H1 (cell line): ENCODE data around the gene PIGS. TPM values are rescaled to one million over a fixed set of nuclear protein-coding genes. Genes with fewer than 3 reads are reported as not detected.

Experiments used
- CTCF ChIA-PET: fragments of 300-600 bp; sonication (Branson Sonifier 250); formaldehyde crosslinking; loops from one replicate; lab custom pipeline; 2021; ENCODE audit not compliant: partially characterized antibody; lab: Charles Lee
- POLR2A ChIA-PET: fragments of 300-600 bp; sonication (Branson Sonifier 250); formaldehyde crosslinking; loops from one replicate; lab custom pipeline; 2021; ENCODE audit warnings: inconsistent platforms; ENCODE audit not compliant: partially characterized antibody; lab: Charles Lee
- DNase-seq, 2 experiments: peaks; one replicate each; pipeline versions ENCODE4 v3.0.0 to v3.0.0-alpha.2; 2010 to 2022; ENCODE audit warnings: low spot score in 2 of 2, low read depth in 1 of 2, mixed read lengths in 1 of 2
- FAIRE-seq: peaks from 2 replicates; lab custom pipeline; 2011; peaks lifted over from hg19 to GRCh38; lab: Jason Lieb, UNC
- H2AFZ ChIP-seq: 2 replicates; pipeline ENCODE4 v1.8.1; 2012; ENCODE audit warnings: low read length, inconsistent platforms
- H2AK5ac ChIP-seq: 2 replicates; pipeline ENCODE4 v1.6.1; 2013; ENCODE audit warnings: low read depth, low read length
- H2BK120ac ChIP-seq: replicated peaks from 2 replicates; pipeline ENCODE3; 2013; ENCODE audit warnings: low read depth, low read length, inconsistent platforms
- H2BK12ac ChIP-seq: 2 replicates; pipeline ENCODE4 v1.6.1; 2013; ENCODE audit warnings: low read depth, low read length
- H2BK15ac ChIP-seq: 2 replicates; pipeline ENCODE4 v1.6.1; 2013; ENCODE audit warnings: low read length
- H2BK20ac ChIP-seq: 2 replicates; pipeline ENCODE4 v1.6.1; 2013; ENCODE audit warnings: low read length
- H2BK5ac ChIP-seq: 2 replicates; pipeline ENCODE4 v1.6.1; 2013; ENCODE audit warnings: low read depth, low read length
- H3K14ac ChIP-seq: 2 replicates; pipeline ENCODE4 v1.6.1; 2013; ENCODE audit warnings: inconsistent platforms; ENCODE audit not compliant: insufficient read length
- H3K18ac ChIP-seq: 2 replicates; pipeline ENCODE4 v1.6.1; 2013; ENCODE audit warnings: low read length; ENCODE audit errors: extremely low read depth
- H3K23ac ChIP-seq: 2 replicates; pipeline ENCODE4 v1.6.1; 2013; ENCODE audit warnings: inconsistent platforms; ENCODE audit not compliant: insufficient read length
- H3K23me2 ChIP-seq: 2 replicates; pipeline ENCODE4 v1.6.1; 2013; ENCODE audit warnings: low read depth, low read length
- H3K27ac ChIP-seq: 2 replicates; pipeline ENCODE4 v1.6.1; 2011; ENCODE audit warnings: low read depth, low read length, inconsistent platforms
- H3K27me3 ChIP-seq, 4 experiments: replicated peaks in 1 of 4; 1 replicate in 1 of 4; 2 replicates in 3 of 4; pipeline versions ENCODE4 v1.6.1 to v1.8.1; 2011 to 2013; ENCODE audit warnings: low read length in 3 of 4, mild to moderate bottlenecking in 3 of 4, inconsistent platforms in 2 of 4, mixed read lengths in 2 of 4, moderate library complexity in 1 of 4; ENCODE audit not compliant: control insufficient read depth in 3 of 4, insufficient read depth in 3 of 4; ENCODE audit errors: extremely low read depth in 1 of 4
- H3K36me3 ChIP-seq, 4 experiments: 2 replicates each; pipeline versions ENCODE4 v1.6.1 to v1.8.1; 2011 to 2013; ENCODE audit warnings: mild to moderate bottlenecking in 4 of 4, low read length in 3 of 4, moderate library complexity in 2 of 4, control low read depth in 1 of 4, inconsistent platforms in 1 of 4; ENCODE audit not compliant: insufficient read depth in 4 of 4, control insufficient read depth in 2 of 4
- H3K4ac ChIP-seq: replicated peaks from 2 replicates; pipeline ENCODE3; 2013; ENCODE audit warnings: low read length, low read depth, mixed read lengths, inconsistent platforms; ENCODE audit not compliant: insufficient read length
- H3K4me1 ChIP-seq, 4 experiments: replicated peaks in 1 of 4; 1 replicate in 1 of 4; 2 replicates in 3 of 4; pipeline versions ENCODE4 v1.6.1 to v1.8.1; 2011 to 2013; ENCODE audit warnings: low read length in 3 of 4, inconsistent platforms in 2 of 4, mixed read lengths in 1 of 4; ENCODE audit not compliant: insufficient read depth in 4 of 4, control insufficient read depth in 3 of 4
- H3K4me2 ChIP-seq, 2 experiments: 2 replicates each; pipeline versions ENCODE4 v1.6.1 to v1.8.1; 2011 to 2013; ENCODE audit warnings: low read depth in 2 of 2, low read length in 2 of 2, control low read depth in 1 of 2, inconsistent platforms in 1 of 2, mild to moderate bottlenecking in 1 of 2; ENCODE audit not compliant: insufficient read depth in 1 of 2
- H3K4me3 ChIP-seq, 4 experiments: fragments of 200-600, 300-600 bp in 1 of 4; sonication (generic), shearing (Covaris generic), sonication (Bioruptor Twin) in 1 of 4; 2 replicates each; pipeline versions ENCODE4 v1.5.1 to v1.8.1; 2011 to 2016; ENCODE audit warnings: low read length in 4 of 4, low read depth in 3 of 4, control low read depth in 2 of 4, inconsistent platforms in 2 of 4, mild to moderate bottlenecking in 2 of 4, mixed read lengths in 1 of 4, moderate library complexity in 1 of 4; ENCODE audit not compliant: insufficient read depth in 2 of 4; ENCODE audit errors: extremely low read depth in 1 of 4
- H3K56ac ChIP-seq: replicated peaks from 2 replicates; pipeline ENCODE3; 2013; ENCODE audit warnings: low read depth, mild to moderate bottlenecking, mixed read lengths, low read length, inconsistent platforms; ENCODE audit not compliant: insufficient read length
- H3K79me1 ChIP-seq: 2 replicates; pipeline ENCODE4 v1.6.1; 2013; ENCODE audit warnings: low read depth, low read length, control low read depth
- H3K79me2 ChIP-seq, 2 experiments: 2 replicates each; pipeline versions ENCODE4 v1.6.1 to v1.8.1; 2012 to 2013; ENCODE audit warnings: low read length in 2 of 2, mild to moderate bottlenecking in 2 of 2, inconsistent platforms in 1 of 2; ENCODE audit not compliant: insufficient read depth in 2 of 2, control insufficient read depth in 1 of 2
- H3K9ac ChIP-seq, 4 experiments: replicated peaks in 1 of 4; 1 replicate in 1 of 4; 2 replicates in 3 of 4; pipeline versions ENCODE4 v1.6.1 to v1.8.1; 2011 to 2013; ENCODE audit warnings: low read depth in 3 of 4, low read length in 3 of 4, control low read depth in 2 of 4, mild to moderate bottlenecking in 2 of 4, moderate library complexity in 2 of 4, inconsistent platforms in 1 of 4; ENCODE audit errors: extremely low read depth in 1 of 4
- H3K9me3 ChIP-seq, 2 experiments: 2 replicates each; pipeline versions ENCODE4 v1.6.1 to v1.8.1; 2012 to 2013; ENCODE audit warnings: mild to moderate bottlenecking in 2 of 2, moderate library complexity in 2 of 2, control low read depth in 1 of 2, inconsistent platforms in 1 of 2, low read depth in 1 of 2, low read length in 1 of 2, mixed read lengths in 1 of 2; ENCODE audit not compliant: insufficient read depth in 2 of 2
- H4K20me1 ChIP-seq, 2 experiments: replicated peaks in 1 of 2; 2 replicates each; pipeline versions ENCODE3 to v1.8.1; 2011 to 2013; ENCODE audit warnings: inconsistent platforms in 2 of 2, low read length in 2 of 2, mild to moderate bottlenecking in 1 of 2; ENCODE audit not compliant: insufficient read depth in 2 of 2, control insufficient read depth in 1 of 2
- H4K5ac ChIP-seq: 2 replicates; pipeline ENCODE4 v1.6.1; 2013; ENCODE audit warnings: low read length, low read depth, mixed read lengths, inconsistent platforms; ENCODE audit not compliant: insufficient read length
- H4K8ac ChIP-seq: 2 replicates; pipeline ENCODE4 v1.8.0; 2013; ENCODE audit warnings: mild to moderate bottlenecking, moderate library complexity, low read length, inconsistent platforms; ENCODE audit not compliant: insufficient read depth; ENCODE audit errors: extremely low read depth
- H4K91ac ChIP-seq: replicated peaks from 2 replicates; pipeline ENCODE3; 2013; ENCODE audit warnings: low read length, mixed read lengths, inconsistent platforms; ENCODE audit not compliant: insufficient read length
- KDM4A ChIP-seq: IDR thresholded peaks from one replicate; pipeline ENCODE4 v1.7.1; 2012; ENCODE audit warnings: low read depth, mild to moderate bottlenecking, moderate library complexity, low read length, inconsistent platforms; ENCODE audit not compliant: severe bottlenecking
- WGBS, 2 experiments: shearing (Covaris generic) in 1 of 2; methylation state at CpG; one replicate each; pipeline versions ENCODE4 v1.1.6 to v1.1.7; 2013 to 2015; ENCODE audit warnings: low lambda C conversion rate in 2 of 2, mixed read lengths in 2 of 2, inconsistent platforms in 1 of 2, low coverage in 1 of 2, missing lambda C conversion rate in 1 of 2; ENCODE audit not compliant: insufficient replicate concordance in 2 of 2, insufficient coverage in 1 of 2, insufficient read length in 1 of 2; ENCODE audit errors: extremely low coverage in 1 of 2, missing lambda C conversion rate in 1 of 2; 5-methylcytosine and 5-hydroxymethylcytosine counted together
- polyA plus RNA-seq, 7 experiments: library from polyadenylated mRNA; depleted of rRNA in 3 of 7; stranded (reverse) in 5 of 7; unstranded in 2 of 7; fragments of >200 nt in 5 of 7; fragments of 200-250 nt in 2 of 7; gene quantifications; 1 replicate in 5 of 7; 2 replicates in 1 of 7; 4 replicates in 1 of 7; pipeline versions ENCODE4 v1.2.1 to v1.2.3, GENCODE V29; 2011 to 2013; ENCODE audit warnings: missing spikeins in 2 of 7, mixed read lengths in 2 of 7
- total RNA-seq: library from RNA; stranded (reverse); fragmentation: NEBNext Ultra II Directional; extraction: Animal tissue kit (Norgen Biotek cat#: 25700); gene quantifications from 2 replicates; pipeline ENCODE4 v1.2.1, GENCODE V29; 2021

Gene PIGS
- total and polyA plus RNA-seq, 2 of the 8 experiments (the other 6 are each of a cell fraction or from before 2014, with no cell fraction given), result 44.3 to 50.6 TPM

DNA sequence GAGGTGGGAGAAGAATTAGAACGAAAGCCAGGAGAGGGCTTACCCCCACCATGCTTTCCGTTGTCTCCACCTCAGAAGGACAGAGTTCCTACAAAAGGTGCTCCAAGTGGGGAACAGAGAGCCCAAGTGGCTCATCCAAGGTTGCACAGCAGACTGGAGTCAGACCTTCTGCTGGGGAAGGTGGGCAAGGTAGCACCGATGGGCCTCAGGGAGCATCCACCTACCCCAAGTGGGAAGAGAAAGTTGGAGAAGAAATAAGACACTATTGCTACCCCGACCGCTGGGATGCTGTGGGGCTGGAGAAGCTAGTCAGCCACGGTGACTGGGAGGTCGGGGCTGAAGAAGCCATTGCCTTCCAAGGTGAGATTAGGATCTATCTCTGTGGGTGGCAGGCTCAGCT is 40.4 kb downstream of the PIGS start:
- Histone ChIP-seq H4K8ac (peak overlapping the region; percentile 28; the same call in 1 of the 2 replicates), H3K4me3 (no peak overlapping the region), H2BK12ac (no peak overlapping the region; the same call in 1 of the 2 replicates), H3K23ac (no peak overlapping the region), H3K36me3 (no peaks in the 10 kb centered on the region), H3K9me3 (no peaks in the 10 kb centered on the region), H2AFZ (no peak overlapping the region), H2BK15ac (no peak overlapping the region), H4K91ac (no peak overlapping the region), H3K79me1 (no peaks in the 10 kb centered on the region), H2BK5ac (no peak overlapping the region), H2BK120ac (no peak overlapping the region), H3K14ac (no peak overlapping the region), H4K5ac (no peak overlapping the region), H2BK20ac (no peak overlapping the region), H3K79me2 (no peaks in the 10 kb centered on the region), H4K20me1 (no peaks in the 10 kb centered on the region), H3K4me1 (peaks cover 0 to 5% (median 0%) of the 10 kb centered on the region in 4 experiments; a peak in 2 of 7 replicates), H3K4ac (no peak overlapping the region), H3K56ac (no peak overlapping the region), H3K18ac (no peak overlapping the region), H3K23me2 (no peaks in the 10 kb centered on the region), H3K27me3 (no peaks in the 10 kb centered on the region), H3K4me2 (no peak overlapping the region), H3K27ac (no peak overlapping the region), H3K9ac (no peak overlapping the region), H2AK5ac (no peak overlapping the region)
- DNase-seq (no peak), FAIRE-seq (no peak)
- CTCF ChIA-PET, result interaction anchor here (0.9 to 5.9 kb wide), 4 partner anchors 10 to 59 kb away, joined by 3 to 45 read pairs (median 10); no protein-coding TSS in a partner anchor
- 86% methylated on average over 7 of the region's 7 CpGs; no CpG with 5 or more reads in 1 of the 2 experiments for WGBS, 2 experiments
- TF ChIP-seq KDM4A, result no peak
- POLR2A ChIA-PET, result interaction anchor here (0.7 to 1.3 kb wide), 2 partner anchors 9 to 23 kb away, joined by 3 read pairs; no protein-coding TSS in a partner anchor
